SU-DHL-6 (cell line): Measurements from ENCODE around the gene SEPTIN12.

ENCODE experiments used
- H2AFZ ChIP-seq: fragments of 200-600 bp; sonication (generic); 2 replicates; pipeline ENCODE4 v1.6.1; 2014; ENCODE audit warnings: low read depth, mild to moderate bottlenecking, moderate library complexity, mixed read lengths, antibody characterized with exemption, low read length; ENCODE audit not compliant: severe bottlenecking
- H3F3A ChIP-seq: fragments of 200-600 bp; shearing (Covaris generic); 2 replicates; pipeline ENCODE4 v1.6.0; 2016; ENCODE audit warnings: antibody characterized with exemption, mild to moderate bottlenecking; ENCODE audit not compliant: insufficient read depth
- H3K27ac ChIP-seq: fragments of 200-600 bp; sonication (generic); 2 replicates; pipeline ENCODE4 v1.5.1; 2016; ENCODE audit warnings: low read depth, mild to moderate bottlenecking, low read length, moderate library complexity, mixed read lengths
- H3K27me3 ChIP-seq: fragments of 200-600 bp; sonication (generic), shearing (Covaris generic); 2 replicates; pipeline ENCODE4 v1.6.0; 2014; ENCODE audit warnings: mild to moderate bottlenecking, low read length
- H3K36me3 ChIP-seq: fragments of 200-600 bp; sonication (generic); 2 replicates; pipeline ENCODE4 v1.6.1; 2014; ENCODE audit warnings: mild to moderate bottlenecking, low read length, mixed read lengths
- H3K4me2 ChIP-seq: fragments of 300-600, 200-600 bp; shearing (Covaris generic), sonication (generic); 2 replicates; pipeline ENCODE4 v1.6.0; 2014; ENCODE audit warnings: low read length, low read depth, mild to moderate bottlenecking; ENCODE audit not compliant: poor library complexity, severe bottlenecking
- H3K4me3 ChIP-seq: fragments of 200-600 bp; sonication (generic); 2 replicates; pipeline ENCODE4 v1.5.1; 2014; ENCODE audit warnings: antibody characterized with exemption, low read length, mild to moderate bottlenecking, mixed read lengths; ENCODE audit not compliant: insufficient read depth, poor library complexity, severe bottlenecking
- H3K79me2 ChIP-seq: fragments of 200-600 bp; sonication (generic); 2 replicates; pipeline ENCODE4 v1.6.1; 2014; ENCODE audit warnings: mild to moderate bottlenecking, low read length, moderate library complexity; ENCODE audit not compliant: insufficient read depth
- H3K9ac ChIP-seq: fragments of 200-600 bp; sonication (generic); 2 replicates; pipeline ENCODE4 v1.7.0; 2014; ENCODE audit warnings: mild to moderate bottlenecking, low read length
- H3K9me2 ChIP-seq: fragments of 200-600 bp; sonication (generic); replicated peaks from 2 replicates; pipeline ENCODE4 v1.6.1; 2014; ENCODE audit warnings: low read length; ENCODE audit not compliant: insufficient read depth
- H3K9me3 ChIP-seq: fragments of 200-600 bp; sonication (generic); 2 replicates; pipeline ENCODE4 v1.6.1; 2014; ENCODE audit warnings: low read length, mixed read lengths; ENCODE audit not compliant: insufficient read depth
- H4K20me1 ChIP-seq: fragments of 200-600 bp; sonication (generic); 2 replicates; pipeline ENCODE4 v1.6.1; 2014; ENCODE audit warnings: low read depth, mild to moderate bottlenecking, antibody characterized with exemption, low read length, moderate library complexity, mixed read lengths
- EZH2phosphoT487 ChIP-seq: fragments of 200-600 bp; sonication (generic), shearing (Covaris generic); conservative IDR thresholded peaks from 2 replicates; pipeline ENCODE4 v1.6.1; 2018; ENCODE audit warnings: mild to moderate bottlenecking, antibody characterized with exemption, low read length, moderate library complexity, mixed read lengths
- TF ChIP-seq, protein P1 (sequence below): fragments of 200-600 bp; sonication (generic); IDR thresholded peaks from one replicate; pipeline ENCODE4 v1.5.1; 2017; ENCODE audit warnings: antibody characterized with exemption, mild to moderate bottlenecking, low read length, moderate library complexity; ENCODE audit not compliant: insufficient read depth, poor library complexity, severe bottlenecking

Gene SEPTIN12

DNA sequence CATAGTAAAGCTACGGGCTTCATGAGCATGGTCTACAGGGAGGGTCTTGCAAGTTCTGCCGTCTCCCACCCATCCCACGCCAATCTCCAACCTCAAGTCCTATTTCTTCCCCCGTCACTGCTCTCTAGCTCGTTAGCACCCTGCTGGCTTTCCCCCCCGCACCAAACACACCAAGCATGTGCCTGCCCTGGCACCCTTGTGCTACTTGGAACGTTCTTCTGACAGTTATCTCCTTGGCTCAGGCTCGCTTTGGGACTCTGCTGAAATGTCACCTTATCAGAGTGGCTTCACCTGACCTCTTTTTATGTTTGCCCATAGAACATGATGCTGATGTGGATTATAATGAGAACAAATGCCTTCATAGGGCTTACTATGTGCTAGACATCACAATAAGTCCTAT is 37.1 kb upstream of the SEPTIN12 start:
- no peak for TF ChIP-seq EZH2phosphoT487
- TF ChIP-seq, protein P1, sequence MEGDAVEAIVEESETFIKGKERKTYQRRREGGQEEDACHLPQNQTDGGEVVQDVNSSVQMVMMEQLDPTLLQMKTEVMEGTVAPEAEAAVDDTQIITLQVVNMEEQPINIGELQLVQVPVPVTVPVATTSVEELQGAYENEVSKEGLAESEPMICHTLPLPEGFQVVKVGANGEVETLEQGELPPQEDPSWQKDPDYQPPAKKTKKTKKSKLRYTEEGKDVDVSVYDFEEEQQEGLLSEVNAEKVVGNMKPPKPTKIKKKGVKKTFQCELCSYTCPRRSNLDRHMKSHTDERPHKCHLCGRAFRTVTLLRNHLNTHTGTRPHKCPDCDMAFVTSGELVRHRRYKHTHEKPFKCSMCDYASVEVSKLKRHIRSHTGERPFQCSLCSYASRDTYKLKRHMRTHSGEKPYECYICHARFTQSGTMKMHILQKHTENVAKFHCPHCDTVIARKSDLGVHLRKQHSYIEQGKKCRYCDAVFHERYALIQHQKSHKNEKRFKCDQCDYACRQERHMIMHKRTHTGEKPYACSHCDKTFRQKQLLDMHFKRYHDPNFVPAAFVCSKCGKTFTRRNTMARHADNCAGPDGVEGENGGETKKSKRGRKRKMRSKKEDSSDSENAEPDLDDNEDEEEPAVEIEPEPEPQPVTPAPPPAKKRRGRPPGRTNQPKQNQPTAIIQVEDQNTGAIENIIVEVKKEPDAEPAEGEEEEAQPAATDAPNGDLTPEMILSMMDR, result no peak
- H3K9ac ChIP-seq, result no peak overlapping the region
- H4K20me1 ChIP-seq, result no peaks in the 10 kb centered on the region
- no peak overlapping the region for H3K4me3 ChIP-seq
- no peak overlapping the region for H2AFZ ChIP-seq
- no peak overlapping the region for H3K27ac ChIP-seq
- no peaks in the 10 kb centered on the region for H3K9me3 ChIP-seq
- no peaks in the 10 kb centered on the region for H3K27me3 ChIP-seq
- H3K79me2 ChIP-seq, result no peaks in the 10 kb centered on the region
- H3K36me3 ChIP-seq, result peaks cover 16% of the 10 kb centered on the region; the same call in 1 of the 2 replicates
- H3K4me2 ChIP-seq, result no peak overlapping the region
- no peaks in the 10 kb centered on the region for H3K9me2 ChIP-seq
- no peaks in the 10 kb centered on the region for H3F3A ChIP-seq

DNA sequence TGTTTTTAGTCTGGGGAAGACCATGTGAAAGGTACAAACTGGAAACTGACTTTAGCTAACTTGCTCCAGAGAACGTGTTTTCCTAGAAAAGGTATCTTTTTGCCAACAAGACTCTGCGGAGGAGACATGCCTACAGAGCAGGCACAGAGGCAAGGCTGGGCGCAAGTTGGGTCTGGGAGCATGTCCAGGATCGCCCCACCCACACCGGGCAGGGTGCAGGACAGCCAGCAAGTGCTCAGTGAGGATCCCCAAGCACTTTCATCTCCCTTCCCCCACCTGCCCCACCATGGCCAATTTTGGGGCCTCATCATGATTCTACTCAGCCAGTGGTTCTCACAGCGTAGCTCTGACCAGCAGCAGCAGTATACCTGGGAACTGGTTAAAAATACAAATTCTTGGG is 32.5 kb upstream of the SEPTIN12 start:
- no peaks in the 10 kb centered on the region for H3F3A ChIP-seq
- no peak overlapping the region for H2AFZ ChIP-seq
- H3K79me2 ChIP-seq, result no peaks in the 10 kb centered on the region
- H3K9ac ChIP-seq, result no peak overlapping the region
- no peak overlapping the region for H3K4me3 ChIP-seq
- H3K27ac ChIP-seq, result no peak overlapping the region
- no peaks in the 10 kb centered on the region for H3K9me2 ChIP-seq
- H3K36me3 ChIP-seq, result peaks cover 12% of the 10 kb centered on the region; the same call in 1 of the 2 replicates
- no peak overlapping the region for H3K4me2 ChIP-seq
- no peaks in the 10 kb centered on the region for H3K27me3 ChIP-seq
- no peaks in the 10 kb centered on the region for H3K9me3 ChIP-seq
- no peaks in the 10 kb centered on the region for H4K20me1 ChIP-seq
- no peak for TF ChIP-seq EZH2phosphoT487
- TF ChIP-seq, protein P1, result no peak

DNA sequence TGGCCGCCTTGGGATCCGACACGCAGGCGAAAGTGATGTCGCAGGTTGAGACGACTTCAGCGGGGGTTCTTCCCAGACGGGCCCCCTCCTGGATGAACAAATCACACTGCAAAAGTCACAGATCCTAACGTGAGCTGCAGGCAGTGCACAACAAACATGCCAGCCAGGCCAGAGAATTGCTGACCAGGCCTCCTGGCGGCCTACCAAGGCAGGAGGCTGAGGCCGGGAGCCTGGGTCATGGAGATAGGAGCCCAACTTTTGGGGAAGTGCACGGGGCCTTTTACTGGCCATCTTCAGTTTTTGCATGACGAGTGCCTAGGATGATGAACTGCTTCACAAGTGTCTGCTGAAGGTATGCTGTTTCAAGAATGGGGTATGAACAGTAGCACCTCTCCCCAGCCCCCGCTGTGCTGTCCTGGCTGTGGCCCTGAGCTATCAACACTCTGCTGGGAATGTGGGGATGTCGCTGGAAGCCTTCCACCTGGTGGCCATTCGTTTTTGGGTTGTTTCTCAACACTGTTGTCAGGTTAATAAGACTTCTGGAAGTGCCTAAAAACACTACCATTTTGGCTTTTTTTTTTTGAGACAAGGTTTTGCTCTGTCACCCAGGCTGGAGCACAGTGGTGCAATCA is 26.5 kb upstream of the SEPTIN12 start:
- no peaks in the 10 kb centered on the region for H3K27me3 ChIP-seq
- TF ChIP-seq, protein P1, result no peak
- TF ChIP-seq EZH2phosphoT487, result no peak
- H3K79me2 ChIP-seq, result no peaks in the 10 kb centered on the region
- H3K27ac ChIP-seq, result no peak overlapping the region
- H3K4me2 ChIP-seq, result no peak overlapping the region
- no peaks in the 10 kb centered on the region for H3K9me2 ChIP-seq
- H3K9ac ChIP-seq, result no peak overlapping the region
- H4K20me1 ChIP-seq, result no peaks in the 10 kb centered on the region
- no peak overlapping the region for H3K4me3 ChIP-seq
- H3K36me3 ChIP-seq, result peaks cover 7% of the 10 kb centered on the region; the same call in 1 of the 2 replicates
- H3K9me3 ChIP-seq, result no peaks in the 10 kb centered on the region
- H3F3A ChIP-seq, result no peaks in the 10 kb centered on the region
- H2AFZ ChIP-seq, result no peak overlapping the region
